Suprapubic skin (tissue), 4 donors: Measurements from ENCODE around the gene ACVR2B. TPM values are rescaled to one million over a fixed set of nuclear protein-coding genes. Genes with fewer than 3 reads are reported as not detected.
A peak's percentile ranks its signal among the peaks of the same experiment; 100 is the strongest.

ENCODE experiments used
- DNase-seq, 2 donors: peaks; one replicate each; pipeline ENCODE4 v3.0.0-alpha.2; 2019; ENCODE audit warnings: low spot score in 2 of 2
- H3K27ac ChIP-seq: fragments of 200-600 bp; sonication (generic); one replicate; pipeline ENCODE4 v1.5.1; 2019
- H3K27me3 ChIP-seq: fragments of 200-600 bp; sonication (generic); one replicate; pipeline ENCODE4 v1.5.1; 2019
- H3K36me3 ChIP-seq: fragments of 200-600 bp; sonication (generic); one replicate; pipeline ENCODE4 v1.5.1; 2019
- H3K4me1 ChIP-seq: fragments of 200-600 bp; sonication (generic); one replicate; pipeline ENCODE4 v1.5.1; 2019
- H3K4me3 ChIP-seq: fragments of 200-600 bp; sonication (generic); one replicate; pipeline ENCODE4 v1.5.1; 2019; ENCODE audit warnings: mild to moderate bottlenecking
- H3K9me3 ChIP-seq: fragments of 200-600 bp; sonication (generic); one replicate; pipeline ENCODE4 v1.5.1; 2019
- CTCF ChIP-seq, 2 donors: fragments of 200-600 bp in 1 of 2; fragments of 450-650 bp in 1 of 2; sonication (generic) in 1 of 2; IDR thresholded peaks; one replicate each; pipeline ENCODE4 v1.5.1; 2016 to 2019; ENCODE audit warnings: antibody characterized with exemption in 2 of 2, mild to moderate bottlenecking in 1 of 2, moderate library complexity in 1 of 2
- EP300 ChIP-seq: sonication (generic); formaldehyde crosslinking; IDR thresholded peaks from one replicate; pipeline ENCODE4 v1.6.1; 2017; ENCODE audit warnings: antibody characterized with exemption
- POLR2A ChIP-seq, 2 donors: fragments of 450-650 bp; IDR thresholded peaks; one replicate each; pipeline ENCODE4 v1.6.1; 2017; ENCODE audit warnings: antibody characterized with exemption in 2 of 2, mild to moderate bottlenecking in 2 of 2, moderate library complexity in 2 of 2
- POLR2AphosphoS5 ChIP-seq, 3 donors: sonication (generic); formaldehyde crosslinking; IDR thresholded peaks; one replicate each; pipeline ENCODE4 v1.6.1; 2017; ENCODE audit warnings: antibody characterized with exemption in 3 of 3
- WGBS: methylation state at CpG from one replicate; pipeline ENCODE4 v1.1.5; 2018; 5-methylcytosine and 5-hydroxymethylcytosine counted together
- total RNA-seq, 4 donors: library from RNA; depleted of rRNA; stranded (reverse); fragments of >200 nt; gene quantifications; one replicate each; pipeline ENCODE4 v1.1.0, GENCODE V29; 2016

Gene ACVR2B
- total RNA-seq, 4 donors from 2014 or later = 1.1 to 8.9 (median 3.1) TPM

GRCh38 chr3:38478901-38479300 lies 25.2 kb downstream of the ACVR2B start:
- no peaks in the 10 kb centered on the region for H3K4me1 ChIP-seq
- no peak overlapping the region for H3K4me3 ChIP-seq
- H3K27ac ChIP-seq = no peak overlapping the region
- no peak for TF ChIP-seq CTCF (IDR thresholded peaks at IDR 0.05)
- no peak for TF ChIP-seq POLR2A (IDR thresholded peaks at IDR 0.05)
- no peak for TF ChIP-seq POLR2AphosphoS5 (IDR thresholded peaks at IDR 0.05)
- TF ChIP-seq EP300 = no peak
- H3K9me3 ChIP-seq = no peaks in the 10 kb centered on the region
- H3K27me3 ChIP-seq = no peaks in the 10 kb centered on the region
- H3K36me3 ChIP-seq = peaks cover 44% of the 10 kb centered on the region
- 85% methylated on average over 9 of the region's 9 CpGs for WGBS
- no peak for DNase-seq

- Histone ChIP-seq H3K27ac (no peak overlapping the region), H3K9me3 (no peaks in the 10 kb centered on the region), H3K4me3 (no peak overlapping the region), H3K27me3 (no peaks in the 10 kb centered on the region), H3K36me3 (peaks cover 50% of the 10 kb centered on the region), H3K4me1 (no peaks in the 10 kb centered on the region)
- DNase-seq = no peak
- TF ChIP-seq POLR2AphosphoS5 (IDR thresholded peaks at IDR 0.05) (no peak), CTCF (IDR thresholded peaks at IDR 0.05) (peak; percentile 71 to 84), EP300 (no peak)
- WGBS = 50% methylated on average over 5 of the region's 10 CpGs
Observed at GRCh38 chr3:38479431-38480092, 25.9 kb downstream of the ACVR2B start.

- no peak overlapping the region for H3K4me3 ChIP-seq
- 57% methylated on average over 3 of the region's 3 CpGs for WGBS
- H3K9me3 ChIP-seq = no peaks in the 10 kb centered on the region
- TF ChIP-seq CTCF (IDR thresholded peaks at IDR 0.05) (peak in 1 of 2 donors; percentile 12), POLR2A (IDR thresholded peaks at IDR 0.05) (no peak)
- H3K27me3 ChIP-seq = no peaks in the 10 kb centered on the region
- no peaks in the 10 kb centered on the region for H3K4me1 ChIP-seq
- no peak overlapping the region for H3K27ac ChIP-seq
- H3K36me3 ChIP-seq = peaks cover 50% of the 10 kb centered on the region
- no peak for DNase-seq
Observed at GRCh38 chr3:38480093-38480445, 26.4 kb downstream of the ACVR2B start.

- Histone ChIP-seq H3K9me3 (no peaks in the 10 kb centered on the region), H3K36me3 (peaks cover 50% of the 10 kb centered on the region), H3K4me1 (no peaks in the 10 kb centered on the region), H3K4me3 (no peak overlapping the region), H3K27me3 (no peaks in the 10 kb centered on the region), H3K27ac (no peak overlapping the region)
- 100% methylated on average over 2 of the region's 2 CpGs for WGBS
- DNase-seq = no peak
- TF ChIP-seq CTCF (IDR thresholded peaks at IDR 0.05) (no peak), POLR2A (IDR thresholded peaks at IDR 0.05) (no peak), EP300 (no peak), POLR2AphosphoS5 (IDR thresholded peaks at IDR 0.05) (no peak)
Observed at GRCh38 chr3:38480930-38481329, 27.2 kb downstream of the ACVR2B start.

- H3K27ac ChIP-seq = no peak overlapping the region
- H3K4me3 ChIP-seq = no peak overlapping the region
- TF ChIP-seq EP300 = no peak
- no peak for TF ChIP-seq POLR2A (IDR thresholded peaks at IDR 0.05)
- no peak for TF ChIP-seq POLR2AphosphoS5 (IDR thresholded peaks at IDR 0.05)
- TF ChIP-seq CTCF (IDR thresholded peaks at IDR 0.05) = no peak
- H3K4me1 ChIP-seq = no peaks in the 10 kb centered on the region
- H3K36me3 ChIP-seq = peaks cover 50% of the 10 kb centered on the region
- WGBS = 85% methylated on average over 10 of the region's 10 CpGs
- H3K9me3 ChIP-seq = no peaks in the 10 kb centered on the region
- no peak for DNase-seq
- H3K27me3 ChIP-seq = no peaks in the 10 kb centered on the region
Observed at GRCh38 chr3:38482951-38483350, 29.3 kb downstream of the ACVR2B start.
